ENCODE results near the gene NOP9. TPM values are rescaled to one million over a fixed set of nuclear protein-coding genes. Genes with fewer than 3 reads are reported as not detected.

NOP9 gene
- total RNA-seq, 2 donors from 2014 or later, result 21.2 to 22.9 TPM

GRCh38 chr14:24334431-24335291 lies 35.0 kb downstream of the NOP9 start, which contains the start of gene ADCY4:
Gene ADCY4 (minus strand): TSS chr14:24335071. CDS start chr14:24334652, 419 bp downstream.
- H3K9me3 ChIP-seq, result no peaks in the 10 kb centered on the region
- H3K36me3 ChIP-seq, result no peaks in the 10 kb centered on the region
- peaks cover 5% of the 10 kb centered on the region for H3K4me1 ChIP-seq (replicated peaks)
- 7% methylated on average over 65 of the region's 65 CpGs for WGBS
- no peak for DNase-seq (ENCODE audit: low spot score)
- peak within 1 kb of the TSS; percentile 26 to 34 for H3K27ac ChIP-seq
- intact Hi-C loops (cut with DNase I), result no loop called here
- H3K4me3 ChIP-seq, result peak within 1 kb of the TSS; percentile 13 to 19
- TF ChIP-seq POLR2A (IDR thresholded peaks at IDR 0.05) (no peak), POLR2AphosphoS5 (IDR thresholded peaks at IDR 0.05) (no peak), CTCF (IDR thresholded peaks at IDR 0.05) (no peak)
- peaks cover 3% of the 10 kb centered on the region for H3K27me3 ChIP-seq (replicated peaks; ENCODE audit: insufficient read depth)

GRCh38 chr14:24335461-24336171 lies 36.0 kb downstream of the NOP9 start:
- WGBS, result 75% methylated on average over 12 of the region's 12 CpGs
- no peaks in the 10 kb centered on the region for H3K9me3 ChIP-seq
- peaks cover 5% of the 10 kb centered on the region for H3K4me1 ChIP-seq (replicated peaks)
- intact Hi-C loops (cut with DNase I), result no loop called here
- peaks cover 3% of the 10 kb centered on the region for H3K27me3 ChIP-seq (replicated peaks; ENCODE audit: insufficient read depth)
- no peak for DNase-seq (ENCODE audit: low spot score)
- TF ChIP-seq POLR2AphosphoS5 (IDR thresholded peaks at IDR 0.05), result no peak
- no peak for TF ChIP-seq POLR2A (IDR thresholded peaks at IDR 0.05)
- TF ChIP-seq CTCF (IDR thresholded peaks at IDR 0.05), result no peak
- no peaks in the 10 kb centered on the region for H3K36me3 ChIP-seq
- H3K27ac ChIP-seq, result no peak overlapping the region
- no peak overlapping the region for H3K4me3 ChIP-seq

- DNase-seq (ENCODE audit: low spot score), result no peak
- H3K27ac ChIP-seq, result no peak overlapping the region
- no peak for TF ChIP-seq POLR2AphosphoS5 (IDR thresholded peaks at IDR 0.05)
- no peak for TF ChIP-seq CTCF (IDR thresholded peaks at IDR 0.05)
- no peak for TF ChIP-seq POLR2A (IDR thresholded peaks at IDR 0.05)
- H3K27me3 ChIP-seq (replicated peaks; ENCODE audit: insufficient read depth), result peaks cover 3% of the 10 kb centered on the region
- intact Hi-C loops (cut with DNase I), result no loop called here
- 90% methylated on average over 7 of the region's 7 CpGs for WGBS
- H3K4me3 ChIP-seq, result no peak overlapping the region
- no peaks in the 10 kb centered on the region for H3K9me3 ChIP-seq
- peaks cover 5% of the 10 kb centered on the region for H3K4me1 ChIP-seq (replicated peaks)
- H3K36me3 ChIP-seq, result no peaks in the 10 kb centered on the region
Measured at GRCh38 chr14:24337144-24337823, 37.6 kb downstream of the NOP9 start.

- no peak for DNase-seq (ENCODE audit: low spot score)
- H3K27ac ChIP-seq, result no peak overlapping the region
- TF ChIP-seq POLR2A (IDR thresholded peaks at IDR 0.05), result no peak
- TF ChIP-seq POLR2AphosphoS5 (IDR thresholded peaks at IDR 0.05), result no peak
- no peak for TF ChIP-seq CTCF (IDR thresholded peaks at IDR 0.05)
- H3K4me1 ChIP-seq (replicated peaks), result no peaks in the 10 kb centered on the region
- peaks cover 3% of the 10 kb centered on the region for H3K27me3 ChIP-seq (replicated peaks; ENCODE audit: insufficient read depth)
- WGBS, result 90% methylated on average over 8 of the region's 8 CpGs
- no peaks in the 10 kb centered on the region for H3K36me3 ChIP-seq
- no peaks in the 10 kb centered on the region for H3K9me3 ChIP-seq
- intact Hi-C loops (cut with DNase I), result no loop called here
- no peak overlapping the region for H3K4me3 ChIP-seq
Measured at GRCh38 chr14:24337824-24338175, 38.1 kb downstream of the NOP9 start.
